Endothelial cell of umbilical vein (primary cell): ENCODE measurements around the gene FAM180A. TPM values are rescaled to one million over a fixed set of nuclear protein-coding genes. Genes with fewer than 3 reads are reported as not detected.

Source experiments
- BruUV-seq: library from RNA; stranded (reverse); fragments of 400-500 nt; replicated peaks from 2 replicates; lab custom pipeline; 2021; lab: Mats Ljungman, UMichigan
- CTCF ChIA-PET: fragments of 300-600, 350-600 bp; sonication (Branson Sonifier 250); formaldehyde crosslinking; loops from one replicate; lab custom pipeline; 2021; ENCODE audit warnings: antibody characterized with exemption, inconsistent platforms; lab: Charles Lee
- POLR2A ChIA-PET: fragments of 300-600, 350-600 bp; sonication (Branson Sonifier 250); formaldehyde crosslinking; loops from one replicate; lab custom pipeline; 2021; ENCODE audit warnings: antibody characterized with exemption, inconsistent platforms; lab: Charles Lee
- DNase-seq: peaks from one replicate; pipeline ENCODE4 v3.0.0-alpha.2; 2011; ENCODE audit warnings: low read depth, low spot score
- FAIRE-seq: peaks from 2 replicates; lab custom pipeline; 2011; peaks lifted over from hg19 to GRCh38; lab: Jason Lieb, UNC
- H2AFZ ChIP-seq: 2 replicates; pipeline ENCODE4 v1.6.0; 2012; ENCODE audit warnings: low read depth, low read length, control low read depth, inconsistent platforms
- H3K27ac ChIP-seq: 2 replicates; pipeline ENCODE4 v1.5.1; 2011; ENCODE audit warnings: low read depth, mild to moderate bottlenecking, control low read depth, low read length, moderate library complexity; ENCODE audit not compliant: insufficient read depth
- H3K27me3 ChIP-seq, 2 experiments: 2 replicates each; pipeline versions ENCODE4 v1.6.0 to v1.6.1; 2011; ENCODE audit warnings: low read length in 2 of 2, mixed read lengths in 1 of 2; ENCODE audit not compliant: control insufficient read depth in 2 of 2, insufficient read depth in 2 of 2
- H3K36me3 ChIP-seq, 2 experiments: 2 replicates in 1 of 2; 3 replicates in 1 of 2; pipeline ENCODE4 v1.5.1; 2011; ENCODE audit warnings: low read length in 2 of 2, mild to moderate bottlenecking in 1 of 2, moderate library complexity in 1 of 2; ENCODE audit not compliant: control insufficient read depth in 2 of 2, insufficient read depth in 2 of 2; ENCODE audit errors: extremely low read depth in 1 of 2
- H3K4me1 ChIP-seq: 3 replicates; pipeline ENCODE4 v1.5.1; 2011; ENCODE audit warnings: mild to moderate bottlenecking, low read length; ENCODE audit not compliant: control insufficient read depth, insufficient read depth; ENCODE audit errors: extremely low read depth
- H3K4me2 ChIP-seq: 2 replicates; pipeline ENCODE4 v1.6.1; 2011; ENCODE audit warnings: low read length, control low read depth, mixed read lengths; ENCODE audit not compliant: insufficient read depth
- H3K4me3 ChIP-seq, 3 experiments: fragments of 200-600 bp in 1 of 3; sonication (generic), shearing (Covaris generic) in 1 of 3; replicated peaks in 1 of 3; 2 replicates each; pipeline ENCODE4 v1.5.1; 2011 to 2016; ENCODE audit warnings: control low read depth in 3 of 3, low read length in 3 of 3, mild to moderate bottlenecking in 2 of 3, inconsistent platforms in 1 of 3, low read depth in 1 of 3, moderate library complexity in 1 of 3; ENCODE audit not compliant: insufficient read depth in 1 of 3
- H3K79me2 ChIP-seq: 2 replicates; pipeline ENCODE4 v1.6.0; 2012; ENCODE audit warnings: low read length, inconsistent platforms; ENCODE audit not compliant: control insufficient read depth, insufficient read depth
- H3K9ac ChIP-seq: replicated peaks from 2 replicates; pipeline ENCODE3; 2011; ENCODE audit warnings: low read length, control low read depth; ENCODE audit not compliant: insufficient read depth; ENCODE audit errors: extremely low read depth
- H3K9me1 ChIP-seq: replicated peaks from 3 replicates; pipeline ENCODE4 v1.6.0; 2011; ENCODE audit warnings: mild to moderate bottlenecking, low read length; ENCODE audit not compliant: control insufficient read depth, insufficient read depth; ENCODE audit errors: extremely low read depth
- H3K9me3 ChIP-seq: replicated peaks from 2 replicates; pipeline ENCODE4 v1.5.1; 2012; ENCODE audit warnings: low read length, inconsistent platforms; ENCODE audit not compliant: control insufficient read depth, insufficient read depth
- H4K20me1 ChIP-seq: replicated peaks from 2 replicates; pipeline ENCODE3; 2011; ENCODE audit warnings: mild to moderate bottlenecking, low read length; ENCODE audit not compliant: control insufficient read depth, insufficient read depth; ENCODE audit errors: extremely low read depth
- EZH2 ChIP-seq: IDR thresholded peaks from 2 replicates; pipeline ENCODE4 v1.6.1; 2012; ENCODE audit warnings: borderline replicate concordance, low read depth, mild to moderate bottlenecking, moderate library complexity, low read length, inconsistent platforms; ENCODE audit not compliant: severe bottlenecking
- FOS ChIP-seq: IDR thresholded peaks from 2 replicates; pipeline ENCODE4 v1.6.1; 2011; ENCODE audit warnings: mild to moderate bottlenecking, low read length, moderate library complexity, borderline replicate concordance; ENCODE audit not compliant: insufficient read depth
- JUN ChIP-seq: IDR thresholded peaks from 2 replicates; pipeline ENCODE4 v1.6.1; 2011; ENCODE audit warnings: borderline replicate concordance, low read depth; ENCODE audit not compliant: insufficient read length, insufficient read depth
- MAX ChIP-seq: IDR thresholded peaks from 2 replicates; pipeline ENCODE4 v1.6.1; 2011; ENCODE audit not compliant: insufficient read depth, insufficient read length
- MYC ChIP-seq: IDR thresholded peaks from one replicate; pipeline ENCODE4 v1.6.1; 2011; ENCODE audit warnings: mild to moderate bottlenecking, low read depth, low read length
- POLR2A ChIP-seq: IDR thresholded peaks from 2 replicates; pipeline ENCODE4 v1.6.1; 2012; ENCODE audit warnings: low read depth, mild to moderate bottlenecking, control low read depth, low read length
- POLR2AphosphoS5 ChIP-seq: IDR thresholded peaks from 2 replicates; pipeline ENCODE4 v1.6.1; 2012; ENCODE audit warnings: low read depth, mild to moderate bottlenecking, control low read depth, low read length, moderate library complexity; ENCODE audit not compliant: insufficient read depth
- dilution Hi-C: fragments of 300-500 bp; cut with MboI; formaldehyde crosslinking; loops from one replicate; pipeline ENCODE4 v1.15.0; 2019; ENCODE audit warnings: low sequenced_read_pairs; ENCODE audit not compliant: extremely low pct_ligation_motif_present
- intact Hi-C: fragments of 100-400 bp; cut with micrococcal nuclease; formaldehyde crosslinking; loops from one replicate; pipeline ENCODE4 v1.10.0; 2022
- polyA plus RNA-seq, 4 experiments: library from polyadenylated mRNA; depleted of rRNA in 3 of 4; stranded (reverse) in 3 of 4; unstranded in 1 of 4; fragments of >200 nt; gene quantifications; 2 replicates each; pipeline versions ENCODE4 v1.2.1 to v1.2.3, GENCODE V29; 2011 to 2012; ENCODE audit warnings: missing spikeins in 1 of 4
- total RNA-seq: library from RNA; stranded (reverse); gene quantifications from 2 replicates; pipeline ENCODE4 v1.2.3, GENCODE V29; 2021
- TF ChIP-seq, protein P1 (sequence below), 2 donors: IDR thresholded peaks; 1 replicate in 1 of 2; 2 replicates in 1 of 2; pipeline ENCODE4 v1.5.1; 2011; ENCODE audit warnings: low read length in 2 of 2, mild to moderate bottlenecking in 2 of 2, moderate library complexity in 2 of 2, control low read depth in 1 of 2, inconsistent platforms in 1 of 2, low read depth in 1 of 2; ENCODE audit not compliant: insufficient read depth in 1 of 2; ENCODE audit errors: extremely low read depth in 1 of 2

The FAM180A gene
- total and polyA plus RNA-seq, 2 donors (not counting 3 experiments of a cell fraction or from before 2014, with no cell fraction given): not detected

DNA sequence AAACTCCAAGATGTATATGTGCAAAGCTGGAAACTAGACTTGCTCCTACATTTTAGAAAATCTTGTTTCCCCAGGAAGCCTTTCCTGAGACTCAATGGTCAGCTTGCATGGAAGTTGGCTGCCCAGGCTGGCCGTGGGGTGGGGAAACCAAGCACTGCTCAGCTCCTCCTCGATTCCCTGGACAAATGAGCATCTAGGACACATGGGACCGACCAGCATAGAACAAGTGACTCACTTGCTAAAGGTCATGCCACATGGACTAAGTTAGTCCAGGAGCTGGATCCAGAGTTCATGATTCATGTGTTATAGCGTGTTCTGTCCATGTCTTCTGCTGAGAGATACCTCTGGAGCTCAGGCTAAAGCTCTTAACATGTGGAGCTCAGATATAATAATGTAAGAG is 6.2 kb downstream of the FAM180A start:
- dilution Hi-C loops (no loop called here), intact Hi-C loops (no loop called here)
- BruUV-seq: no TSS peak
- Histone ChIP-seq H3K4me1 (peaks cover 11% of the 10 kb centered on the region), H3K4me2 (no peak overlapping the region), H4K20me1 (no peaks in the 10 kb centered on the region), H3K27me3 (no peaks in the 10 kb centered on the region), H3K9me3 (no peaks in the 10 kb centered on the region), H2AFZ (no peak overlapping the region), H3K9ac (no peak overlapping the region), H3K9me1 (no peaks in the 10 kb centered on the region), H3K79me2 (no peaks in the 10 kb centered on the region), H3K36me3 (no peaks in the 10 kb centered on the region), H3K27ac (no peak overlapping the region), H3K4me3 (no peak overlapping the region)
- POLR2A ChIA-PET: no interaction called here
- DNase-seq (no peak), FAIRE-seq (no peak)
- TF ChIP-seq, protein P1, sequence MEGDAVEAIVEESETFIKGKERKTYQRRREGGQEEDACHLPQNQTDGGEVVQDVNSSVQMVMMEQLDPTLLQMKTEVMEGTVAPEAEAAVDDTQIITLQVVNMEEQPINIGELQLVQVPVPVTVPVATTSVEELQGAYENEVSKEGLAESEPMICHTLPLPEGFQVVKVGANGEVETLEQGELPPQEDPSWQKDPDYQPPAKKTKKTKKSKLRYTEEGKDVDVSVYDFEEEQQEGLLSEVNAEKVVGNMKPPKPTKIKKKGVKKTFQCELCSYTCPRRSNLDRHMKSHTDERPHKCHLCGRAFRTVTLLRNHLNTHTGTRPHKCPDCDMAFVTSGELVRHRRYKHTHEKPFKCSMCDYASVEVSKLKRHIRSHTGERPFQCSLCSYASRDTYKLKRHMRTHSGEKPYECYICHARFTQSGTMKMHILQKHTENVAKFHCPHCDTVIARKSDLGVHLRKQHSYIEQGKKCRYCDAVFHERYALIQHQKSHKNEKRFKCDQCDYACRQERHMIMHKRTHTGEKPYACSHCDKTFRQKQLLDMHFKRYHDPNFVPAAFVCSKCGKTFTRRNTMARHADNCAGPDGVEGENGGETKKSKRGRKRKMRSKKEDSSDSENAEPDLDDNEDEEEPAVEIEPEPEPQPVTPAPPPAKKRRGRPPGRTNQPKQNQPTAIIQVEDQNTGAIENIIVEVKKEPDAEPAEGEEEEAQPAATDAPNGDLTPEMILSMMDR (IDR thresholded peaks at IDR 0.05; ENCODE audit: extremely low read depth in 1 of 2, insufficient read depth in 1 of 2, low read depth in 1 of 2, low read length in 2 of 2): no peak
- CTCF ChIA-PET: interaction anchor here (1.4 to 4.8 kb wide), 3 partner anchors 16 to 29 kb away, joined by 4 to 14 read pairs (median 4); no protein-coding TSS in a partner anchor

DNA sequence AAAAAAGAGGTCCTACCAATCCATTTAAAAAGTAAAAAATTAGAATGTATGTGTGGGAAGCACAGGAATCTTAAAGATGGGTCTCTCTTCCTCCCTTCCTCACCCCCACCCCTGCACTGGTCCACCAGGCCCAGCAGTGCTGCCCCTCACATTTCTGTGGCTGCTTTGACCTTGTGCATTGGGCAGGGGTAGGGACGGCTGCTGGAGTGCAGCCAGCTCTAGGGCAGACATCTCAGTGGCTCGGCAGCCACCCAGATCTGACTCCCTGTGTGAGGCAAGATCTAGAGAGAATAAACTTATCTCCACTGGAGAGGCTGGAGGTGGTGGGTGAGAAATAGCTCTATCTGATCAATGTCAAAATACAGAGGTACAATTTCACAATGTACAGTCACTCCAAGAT is 6.7 kb downstream of the FAM180A start:
- TF ChIP-seq, protein P1 (IDR thresholded peaks at IDR 0.05; ENCODE audit: extremely low read depth in 1 of 2, insufficient read depth in 1 of 2, low read depth in 1 of 2, low read length in 2 of 2): no peak
- no peak for TF ChIP-seq POLR2A
- no peak for TF ChIP-seq JUN
- TF ChIP-seq MYC: no peak
- no peak for TF ChIP-seq MAX
- TF ChIP-seq POLR2AphosphoS5: no peak
- TF ChIP-seq FOS: no peak
- TF ChIP-seq EZH2: no peak
- H2AFZ ChIP-seq: no peak overlapping the region

More for the DNA sequence above, 6.7 kb downstream of the FAM180A start:
- H3K79me2 ChIP-seq: no peaks in the 10 kb centered on the region
- DNase-seq (no peak), FAIRE-seq (no peak)
- intact Hi-C loops: no loop called here
- BruUV-seq: no TSS peak
- H3K27me3 ChIP-seq: no peaks in the 10 kb centered on the region
- H3K36me3 ChIP-seq: no peaks in the 10 kb centered on the region
- H4K20me1 ChIP-seq: no peaks in the 10 kb centered on the region
- no peak overlapping the region for H3K4me2 ChIP-seq
- peaks cover 11% of the 10 kb centered on the region for H3K4me1 ChIP-seq
- ChIA-PET POLR2A (no interaction called here), CTCF (interaction anchor here (1.4 to 4.8 kb wide), 3 partner anchors 16 to 29 kb away, joined by 4 to 14 read pairs (median 4); no protein-coding TSS in a partner anchor)
- dilution Hi-C loops: no loop called here
- no peaks in the 10 kb centered on the region for H3K9me3 ChIP-seq
- no peak overlapping the region for H3K4me3 ChIP-seq
- H3K9me1 ChIP-seq: no peaks in the 10 kb centered on the region
- no peak overlapping the region for H3K27ac ChIP-seq
- H3K9ac ChIP-seq: no peak overlapping the region
